ENCODE results near the gene STARD13.

Gene STARD13

DNA sequence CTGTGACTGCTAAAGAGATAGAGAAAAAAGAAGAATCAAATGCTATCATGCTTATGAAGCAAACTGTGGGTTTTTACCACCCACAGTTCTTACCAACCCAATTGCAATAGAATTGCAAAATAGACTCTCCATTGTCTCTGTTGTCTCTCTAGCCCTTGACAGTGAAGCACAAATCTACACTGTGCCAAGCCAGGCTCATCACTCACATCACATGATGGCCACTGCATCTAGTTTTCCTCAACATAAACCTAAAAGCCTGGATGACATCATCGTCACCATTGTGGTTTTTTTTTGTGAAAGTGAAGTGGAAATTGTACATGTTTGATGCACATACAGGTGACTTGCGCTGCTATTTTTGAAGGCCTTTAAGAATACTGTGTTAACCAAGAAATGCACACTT is 213.3 kb downstream of the STARD13 start:
- DNase-seq (ENCODE audit: low read depth, low spot score): no peak

DNA sequence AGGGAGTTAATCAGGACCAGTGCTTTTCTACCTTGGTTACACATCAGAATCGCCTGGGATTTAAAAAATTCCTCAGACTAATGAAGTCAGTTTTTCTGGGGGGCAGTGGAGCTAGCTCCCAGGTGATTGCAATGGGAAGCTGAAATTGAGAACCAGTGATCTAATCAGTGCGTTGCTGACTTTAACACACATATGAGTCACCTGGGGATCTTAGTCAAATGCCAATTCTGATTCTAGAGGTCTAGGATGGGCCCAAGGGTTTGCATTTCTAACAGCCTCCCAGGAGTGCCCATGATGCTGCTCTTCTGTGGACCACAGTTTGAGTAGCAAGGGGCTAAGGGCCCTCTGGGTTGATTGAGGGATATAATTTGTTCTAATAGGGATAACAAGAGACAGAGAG is 214.8 kb downstream of the STARD13 start:
- DNase-seq (ENCODE audit: low read depth, low spot score): no peak
- no peak overlapping the region for H3K4me3 ChIP-seq (ENCODE audit: low read depth, low read length)
- CTCF ChIA-PET: interaction anchor here (0.9 kb wide), 1 partner anchor 13 kb away, joined by 3 read pairs; no protein-coding TSS in a partner anchor
- TF ChIP-seq, protein P1, sequence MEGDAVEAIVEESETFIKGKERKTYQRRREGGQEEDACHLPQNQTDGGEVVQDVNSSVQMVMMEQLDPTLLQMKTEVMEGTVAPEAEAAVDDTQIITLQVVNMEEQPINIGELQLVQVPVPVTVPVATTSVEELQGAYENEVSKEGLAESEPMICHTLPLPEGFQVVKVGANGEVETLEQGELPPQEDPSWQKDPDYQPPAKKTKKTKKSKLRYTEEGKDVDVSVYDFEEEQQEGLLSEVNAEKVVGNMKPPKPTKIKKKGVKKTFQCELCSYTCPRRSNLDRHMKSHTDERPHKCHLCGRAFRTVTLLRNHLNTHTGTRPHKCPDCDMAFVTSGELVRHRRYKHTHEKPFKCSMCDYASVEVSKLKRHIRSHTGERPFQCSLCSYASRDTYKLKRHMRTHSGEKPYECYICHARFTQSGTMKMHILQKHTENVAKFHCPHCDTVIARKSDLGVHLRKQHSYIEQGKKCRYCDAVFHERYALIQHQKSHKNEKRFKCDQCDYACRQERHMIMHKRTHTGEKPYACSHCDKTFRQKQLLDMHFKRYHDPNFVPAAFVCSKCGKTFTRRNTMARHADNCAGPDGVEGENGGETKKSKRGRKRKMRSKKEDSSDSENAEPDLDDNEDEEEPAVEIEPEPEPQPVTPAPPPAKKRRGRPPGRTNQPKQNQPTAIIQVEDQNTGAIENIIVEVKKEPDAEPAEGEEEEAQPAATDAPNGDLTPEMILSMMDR (IDR thresholded peaks at IDR 0.05; ENCODE audit: insufficient read depth, low read length, missing control alignments): no peak
- POLR2A ChIA-PET: no interaction called here

More for the DNA sequence above, 213.3 kb downstream of the STARD13 start:
- CTCF ChIA-PET: no interaction called here
- TF ChIP-seq, protein P1 (IDR thresholded peaks at IDR 0.05; ENCODE audit: insufficient read depth, low read length, missing control alignments): no peak
- no peak overlapping the region for H3K4me3 ChIP-seq (ENCODE audit: low read depth, low read length)
- POLR2A ChIA-PET: no interaction called here

DNA sequence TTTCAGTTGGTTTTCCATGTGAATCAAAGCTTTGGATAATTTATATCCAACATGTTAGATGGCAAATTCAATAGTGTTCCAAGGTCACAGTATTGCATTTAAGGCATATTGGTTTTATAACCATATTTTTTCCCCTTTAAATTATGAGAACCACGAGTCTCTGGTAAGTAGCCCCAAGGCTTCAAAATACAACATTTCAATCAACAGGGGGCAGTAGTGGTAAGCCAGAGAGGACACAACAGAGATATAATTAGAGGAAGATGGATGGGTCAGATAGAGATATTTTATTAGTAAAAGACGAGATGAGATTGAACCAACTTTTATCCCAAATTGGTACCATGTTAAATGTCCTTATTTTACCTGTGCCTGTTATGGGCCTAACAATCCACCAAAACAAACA is 216.2 kb downstream of the STARD13 start:
- no peak overlapping the region for H3K4me3 ChIP-seq (ENCODE audit: low read depth, low read length)
- no peak for DNase-seq (ENCODE audit: low read depth, low spot score)
- TF ChIP-seq, protein P1 (IDR thresholded peaks at IDR 0.05; ENCODE audit: insufficient read depth, low read length, missing control alignments): no peak
- ChIA-PET CTCF (interaction anchor here (1.3 kb wide), 1 partner anchor 12 kb away, joined by 3 read pairs; no protein-coding TSS in a partner anchor), POLR2A (no interaction called here)

DNA sequence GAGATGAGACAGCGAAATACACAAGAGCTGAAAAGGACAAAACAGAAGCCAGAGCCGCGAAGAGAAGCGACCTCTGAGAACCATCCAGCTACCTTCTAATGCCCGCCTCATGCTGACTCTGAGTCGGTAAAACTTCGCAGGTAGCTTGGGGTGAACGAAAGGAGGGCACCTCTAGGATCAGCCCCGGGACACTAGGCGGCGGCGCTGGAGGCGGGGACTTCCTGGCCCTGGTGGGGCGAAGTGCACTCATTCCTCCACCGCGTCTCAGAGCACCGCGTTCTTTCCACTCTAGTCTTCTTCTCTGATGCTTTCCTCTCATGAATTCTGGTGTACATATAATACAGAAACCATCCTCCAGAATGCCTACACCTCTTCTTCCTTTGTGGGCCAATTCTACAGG is 219.2 kb downstream of the STARD13 start:
- no peak for DNase-seq (ENCODE audit: low read depth, low spot score)
- CTCF ChIA-PET: no interaction called here
- POLR2A ChIA-PET: no interaction called here
- H3K4me3 ChIP-seq (ENCODE audit: low read depth, low read length): no peak overlapping the region
- TF ChIP-seq, protein P1 (IDR thresholded peaks at IDR 0.05; ENCODE audit: insufficient read depth, low read length, missing control alignments): no peak

DNA sequence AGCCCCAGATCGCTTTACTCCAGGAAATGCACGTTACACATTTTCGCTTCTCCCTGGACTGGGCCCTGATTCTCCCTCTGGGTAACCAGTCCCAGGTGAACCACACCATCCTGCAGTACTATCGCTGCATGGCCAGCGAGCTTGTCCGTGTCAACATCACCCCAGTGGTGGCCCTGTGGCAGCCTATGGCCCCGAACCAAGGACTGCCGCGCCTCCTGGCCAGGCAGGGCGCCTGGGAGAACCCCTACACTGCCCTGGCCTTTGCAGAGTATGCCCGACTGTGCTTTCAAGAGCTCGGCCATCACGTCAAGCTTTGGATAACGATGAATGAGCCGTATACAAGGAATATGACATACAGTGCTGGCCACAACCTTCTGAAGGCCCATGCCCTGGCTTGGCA is 224.7 kb downstream of the STARD13 start:
- POLR2A ChIA-PET: no interaction called here
- DNase-seq (ENCODE audit: low read depth, low spot score): no peak
- CTCF ChIA-PET: no interaction called here
- no peak overlapping the region for H3K4me3 ChIP-seq (ENCODE audit: low read depth, low read length)
- TF ChIP-seq, protein P1 (IDR thresholded peaks at IDR 0.05; ENCODE audit: insufficient read depth, low read length, missing control alignments): no peak

DNA sequence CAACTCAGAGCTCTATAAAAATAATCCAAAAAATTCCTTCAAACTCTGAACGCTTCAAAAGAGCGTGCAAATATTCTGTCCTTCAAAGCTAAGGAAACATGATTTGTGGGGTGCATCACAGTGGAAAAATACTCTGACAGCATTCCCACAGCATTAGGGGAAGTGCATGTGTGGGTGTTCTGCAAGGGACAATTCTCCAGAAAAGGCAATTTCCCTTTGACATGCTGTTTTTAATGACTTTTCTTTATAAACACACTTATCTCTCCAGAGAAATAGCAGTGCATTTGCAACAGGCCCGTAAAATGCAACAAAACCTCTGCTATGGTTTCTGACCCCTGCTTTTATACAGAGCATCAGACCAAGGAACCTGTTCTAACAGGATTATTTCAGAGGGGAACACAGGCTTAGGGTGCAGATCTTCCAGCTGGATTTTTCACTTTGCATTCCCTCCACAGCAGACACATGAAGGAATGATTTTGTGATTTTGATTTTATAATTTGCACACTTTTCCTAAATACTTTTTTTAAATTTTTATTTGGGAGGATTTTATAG is 226.7 kb downstream of the STARD13 start:
- ChIA-PET CTCF (interaction anchor here (1.1 to 1.5 kb wide), 2 partner anchors 9 to 11 kb away, joined by 3 to 4 read pairs; no protein-coding TSS in a partner anchor), POLR2A (no interaction called here)
- no peak overlapping the region for H3K4me3 ChIP-seq (ENCODE audit: low read depth, low read length)
- DNase-seq (ENCODE audit: low read depth, low spot score): no peak
- TF ChIP-seq, protein P1 (IDR thresholded peaks at IDR 0.05; ENCODE audit: insufficient read depth, low read length, missing control alignments): no peak

Measured in AG04449 (cell line).